ENCODE measurements around the gene CCDC13. TPM values are rescaled to one million over a fixed set of nuclear protein-coding genes. Genes with fewer than 3 reads are reported as not detected.

The CCDC13 gene
- total RNA-seq, 1 experiment from 2014 or later, result 2.3 TPM

GRCh38 chr3:42801784-42802183, 28.7 kb upstream of the CCDC13 start:
- POLR2A ChIA-PET, result no interaction called here
- DNase-seq (ENCODE audit: low read depth, low spot score) (no peak), ATAC-seq (no peak)
- peaks cover 0 to 15% of the 10 kb centered on the region in 2 experiments; a peak in 2 of 4 replicates for H3K4me1 ChIP-seq (ENCODE audit: control insufficient read depth in 1 of 2, insufficient read depth in 2 of 2, low read length in 2 of 2)
- H3K36me3 ChIP-seq (ENCODE audit: control insufficient read depth in 1 of 2, insufficient read depth in 2 of 2, low read length in 2 of 2), result no peaks in the 10 kb centered on the region
- H3K9me2 ChIP-seq (ENCODE audit: insufficient read depth), result no peaks in the 10 kb centered on the region
- no peak overlapping the region for H2AFZ ChIP-seq (ENCODE audit: low read depth, low read length, poor library complexity, severe bottlenecking)
- H3K4me2 ChIP-seq (ENCODE audit: low read length), result no peak overlapping the region
- no peaks in the 10 kb centered on the region for H3K9me3 ChIP-seq (ENCODE audit: control insufficient read depth in 1 of 2, insufficient read depth in 1 of 2, low read depth in 1 of 2, low read length in 2 of 2)
- CTCF ChIA-PET, result no interaction called here
- H3K27ac ChIP-seq (ENCODE audit: low read depth, low read length), result no peak overlapping the region
- RAD21 ChIA-PET (ENCODE audit: low non-redundant PET in 1 of 2, low total read pairs in 2 of 2, uncharacterized antibody in 2 of 2, unreplicated experiment in 2 of 2), result no interaction called here
- TF ChIP-seq SP1 (IDR thresholded peaks at IDR 0.05; ENCODE audit: low read depth) (no peak), ATF3 (IDR thresholded peaks at IDR 0.05) (no peak), TCF7L2 (IDR thresholded peaks at IDR 0.05; ENCODE audit: borderline replicate concordance, extremely low read depth, insufficient read depth, insufficient read length) (no peak), SRF (IDR thresholded peaks at IDR 0.05; ENCODE audit: low read depth) (no peak), CEBPB (IDR thresholded peaks at IDR 0.05; ENCODE audit: low read depth) (no peak), ZNF274 (IDR thresholded peaks at IDR 0.05; ENCODE audit: low read depth, low read length) (no peak), RAD21 (IDR thresholded peaks at IDR 0.05; ENCODE audit: low read depth) (no peak), YY1 (IDR thresholded peaks at IDR 0.05; ENCODE audit: extremely low read depth, insufficient replicate concordance, low read depth, low read length) (no peak), CBX3 (IDR thresholded peaks at IDR 0.05; ENCODE audit: low read depth) (no peak), ZFX (IDR thresholded peaks at IDR 0.05) (no peak), FOSL1 (IDR thresholded peaks at IDR 0.05; ENCODE audit: low read depth) (no peak), EZH2 (IDR thresholded peaks at IDR 0.05) (no peak), ELF1 (IDR thresholded peaks at IDR 0.05; ENCODE audit: borderline replicate concordance, low read depth) (no peak), MAX (IDR thresholded peaks at IDR 0.05) (no peak), EGR1 (IDR thresholded peaks at IDR 0.05; ENCODE audit: low read depth) (no peak), ZBTB33 (IDR thresholded peaks at IDR 0.05; ENCODE audit: extremely low read depth, insufficient replicate concordance, low read length) (no peak), JUND (IDR thresholded peaks at IDR 0.05) (no peak)
- TF ChIP-seq, protein P1, sequence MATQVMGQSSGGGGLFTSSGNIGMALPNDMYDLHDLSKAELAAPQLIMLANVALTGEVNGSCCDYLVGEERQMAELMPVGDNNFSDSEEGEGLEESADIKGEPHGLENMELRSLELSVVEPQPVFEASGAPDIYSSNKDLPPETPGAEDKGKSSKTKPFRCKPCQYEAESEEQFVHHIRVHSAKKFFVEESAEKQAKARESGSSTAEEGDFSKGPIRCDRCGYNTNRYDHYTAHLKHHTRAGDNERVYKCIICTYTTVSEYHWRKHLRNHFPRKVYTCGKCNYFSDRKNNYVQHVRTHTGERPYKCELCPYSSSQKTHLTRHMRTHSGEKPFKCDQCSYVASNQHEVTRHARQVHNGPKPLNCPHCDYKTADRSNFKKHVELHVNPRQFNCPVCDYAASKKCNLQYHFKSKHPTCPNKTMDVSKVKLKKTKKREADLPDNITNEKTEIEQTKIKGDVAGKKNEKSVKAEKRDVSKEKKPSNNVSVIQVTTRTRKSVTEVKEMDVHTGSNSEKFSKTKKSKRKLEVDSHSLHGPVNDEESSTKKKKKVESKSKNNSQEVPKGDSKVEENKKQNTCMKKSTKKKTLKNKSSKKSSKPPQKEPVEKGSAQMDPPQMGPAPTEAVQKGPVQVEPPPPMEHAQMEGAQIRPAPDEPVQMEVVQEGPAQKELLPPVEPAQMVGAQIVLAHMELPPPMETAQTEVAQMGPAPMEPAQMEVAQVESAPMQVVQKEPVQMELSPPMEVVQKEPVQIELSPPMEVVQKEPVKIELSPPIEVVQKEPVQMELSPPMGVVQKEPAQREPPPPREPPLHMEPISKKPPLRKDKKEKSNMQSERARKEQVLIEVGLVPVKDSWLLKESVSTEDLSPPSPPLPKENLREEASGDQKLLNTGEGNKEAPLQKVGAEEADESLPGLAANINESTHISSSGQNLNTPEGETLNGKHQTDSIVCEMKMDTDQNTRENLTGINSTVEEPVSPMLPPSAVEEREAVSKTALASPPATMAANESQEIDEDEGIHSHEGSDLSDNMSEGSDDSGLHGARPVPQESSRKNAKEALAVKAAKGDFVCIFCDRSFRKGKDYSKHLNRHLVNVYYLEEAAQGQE (IDR thresholded peaks at IDR 0.05; ENCODE audit: low read depth), result no peak
- no TSS peak for BruUV-seq (replicated peaks)
- H4K20me1 ChIP-seq (ENCODE audit: insufficient read depth), result no peaks in the 10 kb centered on the region
- H3K4me3 ChIP-seq (replicated peaks in 1 of 2; ENCODE audit: low read depth in 1 of 2, low read length in 2 of 2), result no peak overlapping the region
- intact Hi-C loops (cut with micrococcal nuclease), result no loop called here
- no peaks in the 10 kb centered on the region for H3K27me3 ChIP-seq (ENCODE audit: insufficient read depth, low read length)
- H3K79me2 ChIP-seq (ENCODE audit: insufficient read depth, low read length), result peaks cover 50% of the 10 kb centered on the region
- no peak overlapping the region for H3K9ac ChIP-seq (ENCODE audit: low read length)

All from HCT116 (cell line).